ENCODE results near the gene MATN4. TPM values are rescaled to one million over a fixed set of nuclear protein-coding genes. Genes with fewer than 3 reads are reported as not detected.
A peak's percentile ranks its signal among the peaks of the same experiment; 100 is the strongest.

MATN4 gene
- total and polyA plus RNA-seq, 2 of the 13 experiments (the other 11 are each of a cell fraction or from before 2014, with no cell fraction given), result not detected

GRCh38 chr20:45347936-45348778 lies 40.1 kb upstream of the MATN4 start, which contains the start of gene SDC4 (continued):
- TF ChIP-seq SOX13 (IDR thresholded peaks at IDR 0.05) (peak; percentile 61), SOX13 (CRISPR knock-in tag; conservative IDR thresholded peaks at IDR 0.05 in 1 of 2, IDR thresholded peaks at IDR 0.05 in 1 of 2) (peak in 1 of 2 experiments; percentile 56; a peak in 2 of 4 replicates), NAIF1 (CRISPR knock-in tag; IDR thresholded peaks at IDR 0.05; ENCODE audit: borderline replicate concordance) (peak; percentile 48; the same call in 1 of the 2 replicates), AHDC1 (CRISPR knock-in tag; IDR thresholded peaks at IDR 0.05; ENCODE audit: borderline replicate concordance) (no peak), MBNL3 (CRISPR knock-in tag; conservative IDR thresholded peaks at IDR 0.05) (no peak), HOXA5 (CRISPR knock-in tag; IDR thresholded peaks at IDR 0.05) (peak; percentile 73; the same call in 1 of the 2 replicates), ZNF724P (CRISPR knock-in tag; IDR thresholded peaks at IDR 0.05; ENCODE audit: borderline replicate concordance) (peak; percentile 50; the same call in 1 of the 2 replicates), KLF12 (CRISPR knock-in tag; IDR thresholded peaks at IDR 0.05; ENCODE audit: borderline replicate concordance) (0 out of 2 replicates have a peak, but pooled peaks have one; percentile 46), ISL2 (CRISPR knock-in tag; IDR thresholded peaks at IDR 0.05) (peak; percentile 48; the same call in 1 of the 2 replicates), CSRNP2 (CRISPR knock-in tag; conservative IDR thresholded peaks at IDR 0.05; ENCODE audit: low read depth) (no peak), RARA (CRISPR knock-in tag; IDR thresholded peaks at IDR 0.05) (no peak; the same call in 1 of the 2 replicates), WIZ (CRISPR knock-in tag; IDR thresholded peaks at IDR 0.05) (peak; percentile 71; the same call in 1 of the 2 replicates), PLRG1 (conservative IDR thresholded peaks at IDR 0.05) (no peak), ASH2L (IDR thresholded peaks at IDR 0.05; ENCODE audit: insufficient read length, low read depth, low read length) (peak; percentile 63), ZNF503 (CRISPR knock-in tag; IDR thresholded peaks at IDR 0.05) (peak; percentile 47; the same call in 1 of the 2 replicates), ZGPAT (CRISPR knock-in tag; IDR thresholded peaks at IDR 0.05) (peak; percentile 71), ZNF232 (CRISPR knock-in tag; IDR thresholded peaks at IDR 0.05; ENCODE audit: borderline replicate concordance) (no peak), ZBTB21 (CRISPR knock-in tag; IDR thresholded peaks at IDR 0.05) (no peak)
